ENCODE results near the gene WWOX.

Gene WWOX

GRCh38 chr16:78877114-78877655 lies 777.7 kb downstream of the WWOX start:
- peaks cover 4% of the 10 kb centered on the region for H3K4me1 ChIP-seq (ENCODE audit: insufficient read depth, insufficient read length)

GRCh38 chr16:78878570-78878969 lies 779.1 kb downstream of the WWOX start:
- Histone ChIP-seq H3K4me1 (ENCODE audit: insufficient read depth, insufficient read length) (peaks cover 4% of the 10 kb centered on the region), H3K9me3 (ENCODE audit: insufficient read depth, low read length) (no peaks in the 10 kb centered on the region), H3K9ac (ENCODE audit: insufficient read length, low read depth) (no peak overlapping the region), H3K27me3 (ENCODE audit: insufficient read depth, insufficient read length) (no peaks in the 10 kb centered on the region), H3K4me3 (ENCODE audit: insufficient read length, low read depth) (no peak overlapping the region), H3K36me3 (ENCODE audit: insufficient read depth, insufficient read length, low read length) (no peaks in the 10 kb centered on the region)
- DNase-seq (ENCODE audit: low read depth, low spot score), result no peak
- TF ChIP-seq SUZ12 (IDR thresholded peaks at IDR 0.05; ENCODE audit: extremely low read depth, insufficient read depth, insufficient read length) (no peak), YY1 (IDR thresholded peaks at IDR 0.05; ENCODE audit: insufficient read depth, insufficient read length) (no peak), ZNF274 (IDR thresholded peaks at IDR 0.05; ENCODE audit: low read depth, low read length) (no peak)

More at GRCh38 chr16:78877114-78877655, 777.7 kb downstream of the WWOX start:
- H3K27me3 ChIP-seq (ENCODE audit: insufficient read depth, insufficient read length), result no peaks in the 10 kb centered on the region
- TF ChIP-seq ZNF274 (IDR thresholded peaks at IDR 0.05; ENCODE audit: low read depth, low read length), result no peak
- TF ChIP-seq YY1 (IDR thresholded peaks at IDR 0.05; ENCODE audit: insufficient read depth, insufficient read length), result no peak
- no peak for TF ChIP-seq SUZ12 (IDR thresholded peaks at IDR 0.05; ENCODE audit: extremely low read depth, insufficient read depth, insufficient read length)
- no peak overlapping the region for H3K9ac ChIP-seq (ENCODE audit: insufficient read length, low read depth)
- DNase-seq (ENCODE audit: low read depth, low spot score), result no peak
- H3K36me3 ChIP-seq (ENCODE audit: insufficient read depth, insufficient read length, low read length), result no peaks in the 10 kb centered on the region
- H3K4me3 ChIP-seq (ENCODE audit: insufficient read length, low read depth), result no peak overlapping the region
- H3K9me3 ChIP-seq (ENCODE audit: insufficient read depth, low read length), result no peaks in the 10 kb centered on the region

GRCh38 chr16:78879011-78879410 lies 779.6 kb downstream of the WWOX start:
- Histone ChIP-seq H3K27me3 (ENCODE audit: insufficient read depth, insufficient read length) (no peaks in the 10 kb centered on the region), H3K9me3 (ENCODE audit: insufficient read depth, low read length) (no peaks in the 10 kb centered on the region), H3K9ac (ENCODE audit: insufficient read length, low read depth) (no peak overlapping the region), H3K36me3 (ENCODE audit: insufficient read depth, insufficient read length, low read length) (no peaks in the 10 kb centered on the region), H3K4me1 (ENCODE audit: insufficient read depth, insufficient read length) (peaks cover 4% of the 10 kb centered on the region), H3K4me3 (ENCODE audit: insufficient read length, low read depth) (no peak overlapping the region)
- no peak for TF ChIP-seq SUZ12 (IDR thresholded peaks at IDR 0.05; ENCODE audit: extremely low read depth, insufficient read depth, insufficient read length)
- TF ChIP-seq YY1 (IDR thresholded peaks at IDR 0.05; ENCODE audit: insufficient read depth, insufficient read length), result no peak
- TF ChIP-seq ZNF274 (IDR thresholded peaks at IDR 0.05; ENCODE audit: low read depth, low read length), result no peak
- no peak for DNase-seq (ENCODE audit: low read depth, low spot score)

DNA sequence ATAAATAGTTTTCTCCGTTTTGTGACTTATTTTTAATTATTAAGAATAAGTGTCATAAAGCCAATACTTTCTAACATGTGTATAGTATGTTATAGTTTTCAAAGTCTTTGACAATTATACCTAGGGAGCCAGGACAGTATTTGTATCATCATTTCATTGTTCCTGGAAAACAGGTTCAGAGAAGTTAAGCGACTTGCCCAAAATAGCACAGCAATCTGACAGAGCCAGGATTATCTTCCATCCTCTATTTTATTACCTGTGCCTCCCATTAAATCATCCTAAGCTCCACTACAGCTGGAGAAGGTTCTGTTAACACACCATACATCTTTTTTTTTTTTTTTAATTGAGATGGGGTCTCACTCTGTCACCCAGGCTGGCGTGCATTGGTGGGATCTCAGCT lies 782.7 kb downstream of the WWOX start:
- no peak for DNase-seq (ENCODE audit: low read depth, low spot score)

DNA sequence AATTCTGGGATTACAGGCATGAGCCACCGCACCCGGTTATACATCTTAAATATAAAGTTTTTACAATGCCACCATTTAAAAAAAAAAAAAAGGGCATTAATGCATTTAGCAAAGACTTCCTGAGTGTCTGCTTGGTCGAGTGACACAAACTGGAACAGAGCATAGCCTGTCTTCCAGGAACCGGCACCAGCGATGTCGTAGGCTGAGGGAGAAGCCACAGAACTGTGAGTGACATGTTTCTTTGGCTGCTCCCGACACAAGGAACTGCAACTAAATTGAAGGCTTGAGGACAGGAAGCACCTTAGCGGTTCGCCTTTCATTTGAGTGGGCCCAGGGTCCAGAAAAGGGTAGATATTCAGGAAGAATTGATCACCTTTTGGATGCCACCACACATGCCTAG lies 783.3 kb downstream of the WWOX start:
- H3K9ac ChIP-seq (ENCODE audit: insufficient read length, low read depth), result no peak overlapping the region
- no peaks in the 10 kb centered on the region for H3K36me3 ChIP-seq (ENCODE audit: insufficient read depth, insufficient read length, low read length)
- no peak overlapping the region for H3K4me3 ChIP-seq (ENCODE audit: insufficient read length, low read depth)
- no peak for DNase-seq (ENCODE audit: low read depth, low spot score)
- no peaks in the 10 kb centered on the region for H3K9me3 ChIP-seq (ENCODE audit: insufficient read depth, low read length)
- H3K4me1 ChIP-seq (ENCODE audit: insufficient read depth, insufficient read length), result no peaks in the 10 kb centered on the region
- TF ChIP-seq YY1 (IDR thresholded peaks at IDR 0.05; ENCODE audit: insufficient read depth, insufficient read length), result no peak
- TF ChIP-seq ZNF274 (IDR thresholded peaks at IDR 0.05; ENCODE audit: low read depth, low read length), result no peak
- no peak for TF ChIP-seq SUZ12 (IDR thresholded peaks at IDR 0.05; ENCODE audit: extremely low read depth, insufficient read depth, insufficient read length)
- H3K27me3 ChIP-seq (ENCODE audit: insufficient read depth, insufficient read length), result no peaks in the 10 kb centered on the region

More for the DNA sequence above, 782.7 kb downstream of the WWOX start:
- no peaks in the 10 kb centered on the region for H3K36me3 ChIP-seq (ENCODE audit: insufficient read depth, insufficient read length, low read length)
- H3K27me3 ChIP-seq (ENCODE audit: insufficient read depth, insufficient read length), result no peaks in the 10 kb centered on the region
- H3K4me3 ChIP-seq (ENCODE audit: insufficient read length, low read depth), result no peak overlapping the region
- no peak overlapping the region for H3K9ac ChIP-seq (ENCODE audit: insufficient read length, low read depth)
- no peaks in the 10 kb centered on the region for H3K9me3 ChIP-seq (ENCODE audit: insufficient read depth, low read length)
- no peaks in the 10 kb centered on the region for H3K4me1 ChIP-seq (ENCODE audit: insufficient read depth, insufficient read length)
- TF ChIP-seq SUZ12 (IDR thresholded peaks at IDR 0.05; ENCODE audit: extremely low read depth, insufficient read depth, insufficient read length), result no peak
- no peak for TF ChIP-seq YY1 (IDR thresholded peaks at IDR 0.05; ENCODE audit: insufficient read depth, insufficient read length)
- no peak for TF ChIP-seq ZNF274 (IDR thresholded peaks at IDR 0.05; ENCODE audit: low read depth, low read length)

DNA sequence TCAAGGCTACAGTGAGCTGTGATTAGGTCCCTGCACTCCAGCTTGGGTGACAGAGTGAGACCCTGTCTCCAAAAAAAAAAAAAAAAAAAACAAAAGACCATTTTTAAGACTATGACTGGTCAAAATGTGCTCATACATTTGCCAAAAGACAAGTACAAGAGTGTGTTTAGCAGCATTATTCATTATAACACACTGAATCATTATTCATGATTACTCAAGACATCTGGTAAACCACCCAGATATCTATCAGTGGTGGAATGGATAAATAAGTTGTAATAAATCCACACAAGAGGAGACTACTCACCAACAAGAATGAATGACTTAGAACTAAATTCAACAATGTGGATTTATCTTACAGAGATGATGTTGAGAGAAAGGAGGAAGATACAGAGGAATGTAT lies 784.8 kb downstream of the WWOX start:
- TF ChIP-seq SUZ12 (IDR thresholded peaks at IDR 0.05; ENCODE audit: extremely low read depth, insufficient read depth, insufficient read length) (no peak), ZNF274 (IDR thresholded peaks at IDR 0.05; ENCODE audit: low read depth, low read length) (no peak), YY1 (IDR thresholded peaks at IDR 0.05; ENCODE audit: insufficient read depth, insufficient read length) (no peak)

DNA sequence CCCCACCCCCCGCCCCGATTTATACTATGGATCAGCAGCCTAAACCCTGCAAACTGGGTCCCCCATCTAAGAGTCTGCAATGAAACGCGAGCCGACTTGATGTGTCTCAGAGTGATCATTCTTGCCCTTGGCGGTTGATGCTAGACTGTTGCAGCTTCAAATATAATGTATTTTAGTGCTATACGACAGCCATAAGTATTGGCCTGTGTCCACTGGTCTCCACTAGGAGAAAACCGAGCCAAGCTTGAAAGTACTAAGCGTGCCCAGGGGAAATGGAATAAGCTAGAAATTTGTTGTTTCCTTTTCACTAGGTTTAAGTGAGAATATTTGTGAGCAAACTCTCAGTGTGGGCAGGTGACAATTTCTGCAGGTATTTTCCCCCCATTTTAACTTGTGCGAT lies 789.9 kb downstream of the WWOX start:
- Histone ChIP-seq H3K36me3 (ENCODE audit: insufficient read depth, insufficient read length, low read length) (no peaks in the 10 kb centered on the region), H3K9me3 (ENCODE audit: insufficient read depth, low read length) (no peaks in the 10 kb centered on the region), H3K9ac (ENCODE audit: insufficient read length, low read depth) (no peak overlapping the region), H3K4me3 (ENCODE audit: insufficient read length, low read depth) (no peak overlapping the region), H3K27me3 (ENCODE audit: insufficient read depth, insufficient read length) (no peaks in the 10 kb centered on the region), H3K4me1 (ENCODE audit: insufficient read depth, insufficient read length) (no peaks in the 10 kb centered on the region)
- TF ChIP-seq YY1 (IDR thresholded peaks at IDR 0.05; ENCODE audit: insufficient read depth, insufficient read length) (no peak), ZNF274 (IDR thresholded peaks at IDR 0.05; ENCODE audit: low read depth, low read length) (no peak), SUZ12 (IDR thresholded peaks at IDR 0.05; ENCODE audit: extremely low read depth, insufficient read depth, insufficient read length) (no peak)
- no peak for DNase-seq (ENCODE audit: low read depth, low spot score)

More for the DNA sequence above, 784.8 kb downstream of the WWOX start:
- Histone ChIP-seq H3K27me3 (ENCODE audit: insufficient read depth, insufficient read length) (no peaks in the 10 kb centered on the region), H3K9me3 (ENCODE audit: insufficient read depth, low read length) (no peaks in the 10 kb centered on the region), H3K36me3 (ENCODE audit: insufficient read depth, insufficient read length, low read length) (no peaks in the 10 kb centered on the region), H3K4me3 (ENCODE audit: insufficient read length, low read depth) (no peak overlapping the region), H3K4me1 (ENCODE audit: insufficient read depth, insufficient read length) (no peaks in the 10 kb centered on the region), H3K9ac (ENCODE audit: insufficient read length, low read depth) (no peak overlapping the region)
- DNase-seq (ENCODE audit: low read depth, low spot score), result no peak

Measured in NT2/D1 (cell line).